GM18867 (cell line): ENCODE data around the gene SCAPER.
"Not testable (repeated sequence)": the region's sequence is repeated elsewhere in the genome, so short reads cannot be mapped to it uniquely, and the experiment has no call there.

Experiments used
- ATAC-seq: cut with Tn5 transposase; IDR thresholded peaks from one replicate; pipeline ENCODE4 v1.9.1; 2021; ENCODE audit warnings: mild to moderate bottlenecking, moderate library complexity; ENCODE audit not compliant: unreplicated experiment

The SCAPER gene

DNA sequence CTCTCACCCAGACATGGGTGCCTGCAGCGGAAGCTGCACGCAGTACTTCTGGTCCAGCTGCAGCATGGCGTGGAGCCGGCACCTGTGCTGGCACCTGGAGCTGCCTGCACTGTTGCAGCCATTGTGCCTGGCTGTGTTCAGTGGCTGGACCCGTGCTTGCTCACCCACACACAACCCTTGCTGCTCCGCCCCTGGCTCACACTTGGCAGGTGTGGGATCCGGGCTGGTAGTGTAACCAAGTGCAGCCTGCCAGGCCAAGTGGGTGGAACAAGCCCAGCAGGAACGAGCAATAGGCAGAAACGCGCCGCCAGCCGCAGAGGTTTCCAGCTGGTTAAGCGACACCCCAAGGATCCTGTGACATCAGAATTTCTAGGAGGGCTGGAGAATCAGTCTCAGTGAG lies 11.2 kb upstream of the SCAPER start:
- no peak for ATAC-seq

- ATAC-seq = no peak
Observed at GRCh38 chr15:76913737-76914136, 8.6 kb upstream of the SCAPER start.

GRCh38 chr15:76912430-76912829 lies 7.3 kb upstream of the SCAPER start:
- no peak for ATAC-seq

GRCh38 chr15:76905855-76906254 lies 715 bp upstream of the SCAPER start:
- no peak for ATAC-seq

- no peak for ATAC-seq
Observed at GRCh38 chr15:76904461-76905012, 603 bp downstream of the SCAPER start.

- no peak for ATAC-seq
Observed at GRCh38 chr15:76903251-76903681, 1.9 kb downstream of the SCAPER start.

DNA sequence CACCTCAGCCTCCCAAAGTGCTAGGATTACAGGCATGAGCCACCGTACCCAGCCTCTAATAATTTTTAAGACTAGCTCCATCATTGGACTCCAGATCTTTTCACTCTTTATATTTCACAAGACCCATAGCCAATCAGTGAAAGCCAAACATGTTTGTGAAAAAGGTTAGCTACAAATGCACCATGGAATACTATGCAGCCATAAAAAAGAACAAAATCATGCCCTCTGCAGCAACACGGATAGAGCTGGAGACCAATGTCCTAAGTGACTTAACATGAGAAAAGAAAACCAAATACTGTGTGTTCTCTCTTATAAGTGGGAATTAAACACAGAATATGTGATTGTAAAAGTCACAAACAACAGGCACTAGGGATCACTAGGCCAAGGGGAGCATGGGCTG lies 3.2 kb downstream of the SCAPER start:
- no peak for ATAC-seq

DNA sequence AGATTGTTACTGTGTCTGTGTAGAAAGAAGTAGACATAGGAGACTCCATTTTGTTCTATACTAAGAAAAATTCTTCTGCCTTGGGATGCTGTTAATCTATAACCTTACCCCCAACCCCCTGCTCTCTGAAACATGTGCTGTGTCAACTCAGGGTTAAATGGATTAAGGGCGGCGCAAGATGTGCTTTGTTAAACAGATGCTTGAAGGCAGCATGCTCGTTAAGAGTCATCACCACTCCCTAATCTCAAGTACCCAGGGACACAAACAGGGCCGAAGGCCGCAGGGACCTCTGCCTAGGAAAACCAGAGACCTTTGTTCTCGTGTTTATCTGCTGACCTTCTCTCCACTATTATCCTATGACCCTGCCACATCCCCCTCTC lies 5.2 kb downstream of the SCAPER start:
- not testable (repeated sequence) for ATAC-seq

DNA sequence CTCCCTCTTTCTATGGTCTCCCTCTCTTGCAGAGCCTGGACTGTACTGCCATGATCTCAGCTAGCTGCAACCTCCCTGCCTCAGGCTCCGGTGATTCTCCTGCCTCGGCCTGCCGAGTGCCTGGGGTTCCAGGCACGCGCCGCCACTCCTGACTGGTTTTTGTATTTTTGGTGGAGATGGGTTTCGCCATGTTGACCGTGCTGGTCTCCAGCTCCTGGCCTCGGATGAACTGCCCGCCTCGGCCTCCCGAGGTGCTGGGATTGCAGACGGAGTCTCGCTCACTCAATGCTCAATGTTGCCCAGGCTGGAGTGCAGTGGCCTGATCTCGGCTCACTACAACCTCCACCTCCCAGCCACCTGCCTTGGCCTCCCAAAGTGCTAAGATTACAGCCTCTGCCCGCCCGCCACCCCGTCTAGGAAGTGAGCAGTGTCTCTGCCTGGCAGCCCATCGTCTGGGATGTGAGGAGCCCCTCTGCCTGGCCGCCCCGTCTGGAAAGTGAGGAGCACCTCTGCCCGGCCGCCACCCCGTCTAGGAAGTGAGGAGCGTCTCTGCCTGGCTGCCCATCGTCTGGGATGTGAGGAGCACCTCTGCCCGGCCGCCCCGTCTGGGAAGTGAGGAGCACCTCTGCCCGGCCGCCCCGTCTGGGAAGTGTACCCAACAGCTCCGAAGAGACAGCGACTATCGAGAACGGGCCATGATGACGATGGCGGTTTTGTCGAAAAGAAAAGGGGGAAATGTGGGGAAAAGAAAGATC lies 5.8 kb downstream of the SCAPER start:
- ATAC-seq = not testable (repeated sequence)

DNA sequence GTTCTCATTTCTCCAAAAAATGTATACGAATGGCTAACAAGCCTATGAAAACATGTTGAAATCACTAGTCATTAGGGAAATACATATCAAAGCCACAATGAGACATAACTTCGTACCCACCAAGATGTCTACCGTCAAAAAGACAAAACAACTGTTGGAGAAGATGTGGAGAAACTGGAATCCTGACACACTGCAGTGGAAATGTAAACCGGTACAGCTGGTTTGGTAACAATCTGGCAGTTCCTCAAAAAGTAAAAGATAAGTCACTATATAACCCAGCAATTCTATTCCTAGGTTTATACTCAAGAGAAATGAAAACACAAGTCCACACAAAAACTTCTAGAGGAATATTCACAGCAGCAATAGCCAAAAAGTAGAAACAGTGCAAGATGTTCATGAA lies 7.0 kb downstream of the SCAPER start:
- no peak for ATAC-seq

DNA sequence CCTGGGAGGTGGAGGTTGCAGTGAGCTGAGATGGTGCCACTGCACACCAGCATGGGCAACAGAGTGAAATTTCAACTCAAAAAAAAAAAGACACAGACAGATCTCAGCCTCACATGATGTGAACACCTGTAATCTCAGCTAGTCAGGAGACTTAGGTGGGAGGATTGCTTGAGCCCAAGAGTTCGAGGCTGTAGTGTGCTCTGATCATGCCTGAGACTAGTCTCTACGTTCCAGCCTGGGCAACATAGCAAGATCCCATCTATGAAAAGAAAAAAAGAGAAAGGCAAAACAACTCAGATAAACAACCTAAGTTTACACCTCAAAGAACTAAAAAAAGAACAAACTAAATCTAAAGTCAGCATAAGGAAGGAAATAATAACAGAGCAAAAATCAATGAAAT lies 11.0 kb downstream of the SCAPER start:
- no peak for ATAC-seq

- not testable (repeated sequence) for ATAC-seq
Observed at GRCh38 chr15:76892836-76893235, 12.3 kb downstream of the SCAPER start.

- ATAC-seq = not testable (repeated sequence)
Observed at GRCh38 chr15:76887280-76888141, 17.6 kb downstream of the SCAPER start.

DNA sequence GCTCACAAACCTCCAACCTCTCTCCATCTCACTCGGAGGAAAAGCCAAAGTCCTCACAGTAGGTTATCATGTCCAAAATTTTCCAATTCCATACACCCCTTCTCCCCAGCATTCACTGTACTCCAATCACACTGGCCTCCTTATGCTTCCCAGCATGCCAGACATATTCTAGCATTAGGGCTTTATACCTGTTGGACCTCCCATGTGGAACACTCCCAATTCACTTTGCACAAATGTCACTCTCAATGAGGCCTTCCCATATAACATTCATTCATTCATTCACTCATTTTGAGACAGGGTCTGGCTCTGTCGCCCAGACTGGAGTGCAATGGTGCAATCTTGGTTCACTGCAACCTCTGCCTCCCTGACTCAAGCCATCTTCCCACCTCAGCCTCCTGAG lies 19.9 kb downstream of the SCAPER start:
- no peak for ATAC-seq

DNA sequence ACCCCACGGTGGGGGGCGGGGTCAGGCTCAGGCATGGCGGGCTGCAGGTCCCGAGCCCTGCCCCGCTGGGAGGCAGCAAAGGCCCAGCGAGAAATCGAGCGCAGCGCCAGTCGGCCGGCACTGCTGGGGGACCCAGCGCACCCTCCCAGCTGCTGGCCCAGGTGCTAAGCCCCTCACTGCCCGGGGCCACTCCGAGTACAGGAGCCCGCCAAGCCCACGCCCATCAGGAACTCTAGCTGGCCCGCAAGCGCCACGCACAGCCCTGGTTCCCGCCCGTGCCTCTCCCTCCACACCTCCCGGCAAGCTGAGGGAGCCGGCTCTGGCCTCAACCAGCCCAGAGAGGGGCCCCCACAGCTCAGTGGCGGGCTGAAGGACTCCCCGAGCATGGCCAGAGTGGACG lies 29.2 kb downstream of the SCAPER start:
- ATAC-seq = no peak

DNA sequence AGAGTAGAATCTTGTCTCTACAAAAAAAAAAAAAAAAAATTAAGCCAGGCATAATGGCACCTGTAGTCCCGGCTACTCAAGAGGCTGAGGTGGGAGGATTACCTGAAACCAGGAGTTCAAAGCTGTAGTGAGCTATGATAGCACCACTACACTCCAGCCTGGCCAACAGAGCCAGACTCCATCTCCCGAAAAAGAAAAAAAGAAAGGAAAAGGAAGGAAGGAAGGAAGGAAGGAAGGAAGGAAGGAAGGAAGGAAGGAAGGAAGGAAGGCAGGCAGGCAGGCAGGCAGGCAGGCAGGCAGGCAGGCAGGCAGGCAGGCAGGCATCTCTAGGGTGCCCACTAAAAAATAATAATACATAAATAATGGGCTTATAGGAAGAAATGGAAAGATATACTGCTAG lies 32.1 kb downstream of the SCAPER start:
- ATAC-seq = not testable (repeated sequence)

GRCh38 chr15:76871930-76872329 lies 33.2 kb downstream of the SCAPER start:
- no peak for ATAC-seq

DNA sequence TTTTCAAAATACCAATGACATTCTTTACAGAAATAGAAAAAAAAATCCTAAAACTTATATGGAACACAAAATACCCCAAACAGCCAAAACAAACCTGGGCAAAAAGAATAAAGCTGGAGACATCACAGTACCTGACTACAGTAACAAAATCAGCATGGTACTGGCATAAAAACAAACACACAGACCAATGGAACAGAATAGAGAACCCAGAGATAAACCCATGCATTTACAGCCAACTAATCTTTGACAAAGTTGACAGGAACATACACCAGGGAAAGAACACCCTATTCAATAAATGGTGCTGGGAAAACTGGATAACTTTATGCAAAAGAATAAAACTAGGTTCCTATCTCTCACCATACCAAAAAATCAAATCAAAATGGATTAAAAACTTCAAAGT lies 36.4 kb downstream of the SCAPER start:
- no peak for ATAC-seq

DNA sequence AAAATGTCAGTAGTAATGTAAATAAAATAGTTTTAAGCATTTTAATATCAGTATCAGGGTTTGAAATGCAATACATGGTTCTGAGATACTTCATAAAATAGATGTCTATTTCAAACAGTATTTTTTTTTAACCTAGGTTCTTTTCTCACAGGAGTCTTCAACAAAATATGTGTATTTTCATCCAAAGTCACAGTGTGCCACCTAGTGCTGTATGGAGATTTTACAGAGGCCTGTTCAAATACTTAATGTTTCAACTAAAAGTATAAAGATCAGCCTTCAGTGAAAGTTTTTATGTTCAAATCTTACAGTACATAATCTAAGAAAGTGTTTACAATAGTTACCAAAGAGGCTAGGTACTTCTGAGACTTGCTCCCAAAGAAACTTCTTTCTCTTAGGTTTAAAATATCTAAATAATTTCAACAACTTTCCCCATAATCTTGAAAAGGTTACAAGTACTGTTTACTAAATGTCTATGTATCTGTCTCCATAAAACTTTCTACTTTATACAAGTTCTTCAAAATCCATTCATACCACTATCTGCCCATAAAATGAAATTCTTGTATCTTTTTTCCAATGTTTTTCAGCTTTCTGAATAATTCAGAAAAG lies 38.3 kb downstream of the SCAPER start:
- ATAC-seq = no peak

DNA sequence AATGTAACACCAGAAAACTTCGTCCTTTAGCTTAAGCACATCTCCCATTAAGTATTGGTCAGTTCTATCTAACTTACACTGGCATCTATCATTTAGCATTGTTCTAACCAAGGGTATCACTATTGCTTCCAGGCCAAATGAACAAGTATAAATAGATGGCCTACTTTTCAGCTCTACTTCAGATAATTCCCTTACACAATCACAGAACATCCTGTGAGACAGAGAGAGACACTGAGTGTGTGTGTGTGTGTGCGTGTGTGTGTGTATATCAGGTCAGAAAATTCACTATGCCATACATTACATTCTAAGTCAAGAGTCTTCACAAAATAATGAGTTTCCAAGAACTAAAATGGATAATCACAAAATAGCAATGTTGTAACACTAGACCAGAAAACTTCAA lies 39.1 kb downstream of the SCAPER start:
- ATAC-seq = no peak

DNA sequence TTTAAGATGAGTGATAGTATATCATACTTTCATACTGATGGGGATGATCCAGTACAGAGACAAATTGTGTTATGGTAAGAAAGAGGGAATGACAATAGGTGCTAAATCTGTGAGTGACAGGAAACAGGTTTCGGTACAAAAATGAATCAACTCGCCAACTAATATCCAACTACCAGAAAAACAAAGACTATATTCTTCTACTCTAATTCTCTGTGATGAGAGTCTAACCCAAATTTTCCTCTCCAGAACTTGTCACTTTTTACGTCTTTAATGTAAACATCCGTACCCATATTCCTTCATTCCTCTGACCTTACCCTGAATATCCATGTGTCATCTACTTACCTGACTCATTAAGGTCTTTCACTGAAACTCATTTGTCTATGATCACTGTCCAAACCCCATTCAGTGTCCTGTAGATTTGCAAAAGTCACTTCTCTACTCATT lies 39.6 kb downstream of the SCAPER start:
- ATAC-seq = no peak
